Ishikawa (cell line): ENCODE results near the gene DNAJC17.
A peak's percentile ranks its signal among the peaks of the same experiment; 100 is the strongest.

ENCODE experiments used
- CEBPB ChIP-seq: IDR thresholded peaks from 2 replicates; pipeline ENCODE4 v1.6.1; 2012
- CREB1 ChIP-seq: IDR thresholded peaks from 2 replicates; pipeline ENCODE4 v1.6.1; 2012; ENCODE audit warnings: low read depth
- EGR1 ChIP-seq: IDR thresholded peaks from 2 replicates; pipeline ENCODE4 v1.6.1; 2012
- EP300 ChIP-seq: IDR thresholded peaks from 2 replicates; pipeline ENCODE4 v1.6.1; 2012; ENCODE audit warnings: borderline replicate concordance
- FOXM1 ChIP-seq: IDR thresholded peaks from 2 replicates; pipeline ENCODE4 v1.6.1; 2012; ENCODE audit warnings: low read depth, borderline replicate concordance
- MAX ChIP-seq: IDR thresholded peaks from 2 replicates; pipeline ENCODE4 v1.6.1; 2012
- NFIC ChIP-seq: IDR thresholded peaks from 2 replicates; pipeline ENCODE4 v1.6.1; 2012
- RAD21 ChIP-seq: IDR thresholded peaks from 2 replicates; pipeline ENCODE4 v1.6.1; 2012; ENCODE audit warnings: low read depth
- REST ChIP-seq: IDR thresholded peaks from 2 replicates; pipeline ENCODE4 v1.6.1; 2012; ENCODE audit warnings: low read depth, mild to moderate bottlenecking
- TAF1 ChIP-seq: IDR thresholded peaks from 2 replicates; pipeline ENCODE4 v1.6.1; 2012; ENCODE audit warnings: low read depth, mild to moderate bottlenecking
- TCF12 ChIP-seq: IDR thresholded peaks from 2 replicates; pipeline ENCODE4 v1.6.1; 2012; ENCODE audit warnings: low read depth
- TEAD4 ChIP-seq: IDR thresholded peaks from 2 replicates; pipeline ENCODE4 v1.6.1; 2012
- USF1 ChIP-seq: IDR thresholded peaks from 2 replicates; pipeline ENCODE4 v1.6.1; 2012
- YY1 ChIP-seq: IDR thresholded peaks from 2 replicates; pipeline ENCODE4 v1.6.1; 2012; ENCODE audit warnings: low read depth
- ZBTB7A ChIP-seq: IDR thresholded peaks from 2 replicates; pipeline ENCODE4 v1.6.1; 2012; ENCODE audit warnings: low read depth

Gene DNAJC17

GRCh38 chr15:40843885-40844695, 36.8 kb upstream of the DNAJC17 start, which contains the start of gene SPINT1:
Gene SPINT1 (plus strand): TSS chr15:40844048. CDS start chr15:40844555, 507 bp downstream.
- TF ChIP-seq EGR1, result peak; percentile 67
- peak; percentile 4; the same call in 1 of the 2 replicates for TF ChIP-seq RAD21
- TF ChIP-seq USF1, result no peak
- TF ChIP-seq TAF1, result peak; percentile 71
- no peak for TF ChIP-seq NFIC
- TF ChIP-seq MAX, result peak; percentile 53; the same call in 1 of the 2 replicates
- TF ChIP-seq TEAD4, result no peak
- no peak for TF ChIP-seq YY1
- peak; percentile 56; the same call in 1 of the 2 replicates for TF ChIP-seq TCF12
- peak; percentile 21; the same call in 1 of the 2 replicates for TF ChIP-seq EP300
- TF ChIP-seq REST, result no peak; the same call in 1 of the 2 replicates
- no peak for TF ChIP-seq CEBPB
- no peak for TF ChIP-seq FOXM1
- peak; percentile 50; the same call in 1 of the 2 replicates for TF ChIP-seq ZBTB7A
- TF ChIP-seq CREB1, result no peak

- no peak for TF ChIP-seq FOXM1
- no peak for TF ChIP-seq RAD21
- TF ChIP-seq TCF12, result no peak
- TF ChIP-seq ZBTB7A, result no peak
Measured at GRCh38 chr15:40843261-40843884, 36.1 kb upstream of the DNAJC17 start.

GRCh38 chr15:40841741-40842140, 34.5 kb upstream of the DNAJC17 start:
- no peak for TF ChIP-seq TEAD4
- no peak for TF ChIP-seq ZBTB7A
- no peak for TF ChIP-seq REST
- TF ChIP-seq YY1, result no peak
- no peak for TF ChIP-seq CREB1
- no peak for TF ChIP-seq MAX

- TF ChIP-seq EGR1, result no peak
- no peak for TF ChIP-seq TCF12
- no peak for TF ChIP-seq FOXM1
- TF ChIP-seq MAX, result no peak
- no peak for TF ChIP-seq YY1
- TF ChIP-seq ZBTB7A, result no peak
- no peak for TF ChIP-seq NFIC
- TF ChIP-seq USF1, result no peak
- TF ChIP-seq REST, result no peak
- no peak for TF ChIP-seq TAF1
- no peak for TF ChIP-seq CEBPB
- no peak for TF ChIP-seq EP300
- no peak for TF ChIP-seq RAD21
- no peak for TF ChIP-seq TEAD4
- no peak for TF ChIP-seq CREB1
Measured at GRCh38 chr15:40838756-40839155, 31.5 kb upstream of the DNAJC17 start.
